HL-60 (cell line): ENCODE results near the gene KAT6B.

Experiments
- CTCF ChIP-seq: IDR thresholded peaks from one replicate; pipeline ENCODE4 v1.5.1; 2011; ENCODE audit warnings: low read length, control low read depth, inconsistent platforms; ENCODE audit not compliant: insufficient read depth
- POLR2AphosphoS5 ChIP-seq: IDR thresholded peaks from 2 replicates; pipeline ENCODE4 v1.6.1; 2012; ENCODE audit warnings: low read depth

- TF ChIP-seq CTCF (no peak), POLR2AphosphoS5 (no peak)
These were observed 64.1 kb downstream of the KAT6B start for GRCh38 chr10:74890460-74890859.
